Esophagus squamous epithelium (tissue), 4 donors: ENCODE results near the gene TBC1D2B.

ENCODE experiments used
- CTCF ChIP-seq, 6 experiments: fragments of 450-650 bp in 4 of 6; fragments of 200-600 bp in 2 of 6; sonication (generic) in 2 of 6; IDR thresholded peaks; one replicate each; pipeline ENCODE4 v1.5.1; 2016 to 2019; ENCODE audit warnings: antibody characterized with exemption in 6 of 6, mild to moderate bottlenecking in 4 of 6, moderate library complexity in 4 of 6
- POLR2A ChIP-seq, 4 donors: fragments of 450-650 bp; IDR thresholded peaks; one replicate each; pipeline ENCODE4 v1.6.1; 2017; ENCODE audit warnings: antibody characterized with exemption in 4 of 4, mild to moderate bottlenecking in 4 of 4, moderate library complexity in 3 of 4

GRCh38 chr15:77969055-77969454 is 108.5 kb downstream of the TBC1D2B start:
- TF ChIP-seq CTCF (IDR thresholded peaks at IDR 0.05) (no peak), POLR2A (IDR thresholded peaks at IDR 0.05) (no peak)
